Right lobe of liver (tissue), 4 donors: ENCODE results near the gene SAT2.

ENCODE experiments used
- CTCF ChIP-seq, 4 donors: fragments of 200-600 bp in 3 of 4; fragments of 450-650 bp in 1 of 4; IDR thresholded peaks; one replicate each; pipeline versions ENCODE4 v1.5.1 to v1.8.0; 2016 to 2022; ENCODE audit warnings: antibody characterized with exemption in 4 of 4, mild to moderate bottlenecking in 2 of 4
- POLR2A ChIP-seq: fragments of 450-650 bp; IDR thresholded peaks from one replicate; pipeline ENCODE4 v1.6.1; 2017; ENCODE audit warnings: antibody characterized with exemption, mild to moderate bottlenecking
- donor health status: DM: no; HTN: no; CAD: no.
- donor health status: DM: no; HTN: no; CAD: no.
- donor health status: DM: no; HTN: yes; CAD: no.

- no peak for TF ChIP-seq CTCF (IDR thresholded peaks at IDR 0.05)
- no peak for TF ChIP-seq POLR2A
Observed at GRCh38 chr17:7626956-7627249, 718 bp downstream of the SAT2 start.
